ENCODE measurements around the gene RCAN2. TPM values are rescaled to one million over a fixed set of nuclear protein-coding genes. Genes with fewer than 3 reads are reported as not detected.

Gene RCAN2
- total RNA-seq, 1 experiment from 2014 or later: 3.7 TPM

GRCh38 chr6:46287043-46287442 lies 204.2 kb downstream of the RCAN2 start:
- no peaks in the 10 kb centered on the region for H3K9me3 Mint-ChIP-seq (ENCODE audit: low read depth, unreplicated experiment)
- CTCF ChIA-PET: no interaction called here
- TF ChIP-seq CTCF (IDR thresholded peaks at IDR 0.05; ENCODE audit: unreplicated experiment): no peak

GRCh38 chr6:46284475-46284874 lies 206.8 kb downstream of the RCAN2 start:
- no peaks in the 10 kb centered on the region for H3K9me3 Mint-ChIP-seq (ENCODE audit: low read depth, unreplicated experiment)
- no peak overlapping the region for H3K4me3 Mint-ChIP-seq (ENCODE audit: low read depth, unreplicated experiment)
- CTCF ChIA-PET: no interaction called here
- H3K4me1 Mint-ChIP-seq (ENCODE audit: low read depth, unreplicated experiment): no peaks in the 10 kb centered on the region
- H3K27ac Mint-ChIP-seq (ENCODE audit: unreplicated experiment): no peak overlapping the region
- no peak for TF ChIP-seq CTCF (IDR thresholded peaks at IDR 0.05; ENCODE audit: unreplicated experiment)
- DNase-seq: no peak
- peaks cover 20% of the 10 kb centered on the region for H3K27me3 Mint-ChIP-seq (ENCODE audit: unreplicated experiment)
- no peaks in the 10 kb centered on the region for H3K36me3 Mint-ChIP-seq (ENCODE audit: insufficient read depth, unreplicated experiment)
- BruUV-seq (replicated peaks): no TSS peak
- intact Hi-C loops (cut with micrococcal nuclease; ENCODE audit: unreplicated experiment): no loop called here

More at GRCh38 chr6:46287043-46287442, 204.2 kb downstream of the RCAN2 start:
- no peaks in the 10 kb centered on the region for H3K36me3 Mint-ChIP-seq (ENCODE audit: insufficient read depth, unreplicated experiment)
- no peak overlapping the region for H3K27ac Mint-ChIP-seq (ENCODE audit: unreplicated experiment)
- no peak for DNase-seq
- intact Hi-C loops (cut with micrococcal nuclease; ENCODE audit: unreplicated experiment): no loop called here
- H3K4me3 Mint-ChIP-seq (ENCODE audit: low read depth, unreplicated experiment): no peak overlapping the region
- BruUV-seq (replicated peaks): no TSS peak
- H3K4me1 Mint-ChIP-seq (ENCODE audit: low read depth, unreplicated experiment): no peaks in the 10 kb centered on the region
- H3K27me3 Mint-ChIP-seq (ENCODE audit: unreplicated experiment): no peaks in the 10 kb centered on the region

GRCh38 chr6:46281110-46281509 lies 210.1 kb downstream of the RCAN2 start:
- no peak overlapping the region for H3K4me3 Mint-ChIP-seq (ENCODE audit: low read depth, unreplicated experiment)
- intact Hi-C loops (cut with micrococcal nuclease; ENCODE audit: unreplicated experiment): no loop called here
- no peak for TF ChIP-seq CTCF (IDR thresholded peaks at IDR 0.05; ENCODE audit: unreplicated experiment)
- H3K27ac Mint-ChIP-seq (ENCODE audit: unreplicated experiment): no peak overlapping the region
- CTCF ChIA-PET: no interaction called here
- no TSS peak for BruUV-seq (replicated peaks)
- H3K27me3 Mint-ChIP-seq (ENCODE audit: unreplicated experiment): peaks cover 30% of the 10 kb centered on the region
- H3K9me3 Mint-ChIP-seq (ENCODE audit: low read depth, unreplicated experiment): no peaks in the 10 kb centered on the region
- no peaks in the 10 kb centered on the region for H3K4me1 Mint-ChIP-seq (ENCODE audit: low read depth, unreplicated experiment)
- DNase-seq: no peak
- no peaks in the 10 kb centered on the region for H3K36me3 Mint-ChIP-seq (ENCODE audit: insufficient read depth, unreplicated experiment)

GRCh38 chr6:46279874-46280273 lies 211.4 kb downstream of the RCAN2 start:
- no peak for TF ChIP-seq CTCF (IDR thresholded peaks at IDR 0.05; ENCODE audit: unreplicated experiment)
- CTCF ChIA-PET: no interaction called here
- intact Hi-C loops (cut with micrococcal nuclease; ENCODE audit: unreplicated experiment): no loop called here
- no peak overlapping the region for H3K27ac Mint-ChIP-seq (ENCODE audit: unreplicated experiment)
- H3K9me3 Mint-ChIP-seq (ENCODE audit: low read depth, unreplicated experiment): no peaks in the 10 kb centered on the region
- H3K4me3 Mint-ChIP-seq (ENCODE audit: low read depth, unreplicated experiment): no peak overlapping the region
- H3K27me3 Mint-ChIP-seq (ENCODE audit: unreplicated experiment): peaks cover 30% of the 10 kb centered on the region
- no peaks in the 10 kb centered on the region for H3K4me1 Mint-ChIP-seq (ENCODE audit: low read depth, unreplicated experiment)
- DNase-seq: no peak
- no TSS peak for BruUV-seq (replicated peaks)
- no peaks in the 10 kb centered on the region for H3K36me3 Mint-ChIP-seq (ENCODE audit: insufficient read depth, unreplicated experiment)

Data from Calu3 (cell line).